ENCODE results near the gene SELENOW.

SELENOW gene

DNA sequence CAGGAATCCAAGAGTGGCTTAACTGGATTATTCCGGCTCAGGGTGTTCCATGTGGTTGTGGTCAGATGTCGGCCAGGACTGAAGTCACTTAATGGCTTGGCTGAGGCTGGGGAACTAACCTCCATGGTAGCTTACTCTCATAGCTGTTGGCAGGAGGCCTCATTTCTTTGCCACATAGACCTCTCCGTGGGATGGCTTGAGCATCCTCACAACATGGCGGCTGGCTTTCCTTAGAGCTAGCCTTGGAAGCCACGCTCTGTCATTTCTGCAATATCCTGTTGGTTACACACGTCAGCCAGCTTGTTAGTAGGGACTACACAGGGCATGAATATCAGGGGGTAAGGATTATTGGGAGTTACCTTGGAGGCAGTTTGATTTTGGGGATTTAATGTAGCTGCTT lies 48.3 kb downstream of the SELENOW start:
- DNase-seq, result no peak

DNA sequence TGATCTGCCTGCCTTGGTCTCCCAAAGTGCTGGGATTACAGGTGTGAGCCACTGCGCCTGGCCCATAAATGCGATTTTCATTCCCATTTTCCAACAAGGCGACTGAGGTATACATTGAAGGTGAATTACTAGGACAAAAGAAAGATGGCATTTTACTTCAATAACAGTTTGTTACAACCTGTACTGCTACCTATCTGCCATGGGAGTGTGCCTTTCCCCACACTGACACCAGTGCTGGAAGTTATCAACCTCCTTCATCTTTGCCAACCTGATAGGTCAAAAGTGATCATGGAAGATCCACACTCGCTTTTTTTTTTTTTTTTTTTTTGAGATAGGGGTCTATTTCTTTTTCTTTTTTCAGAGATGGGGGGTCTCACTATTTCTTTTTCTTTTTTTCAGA lies 54.2 kb downstream of the SELENOW start:
- no peak for DNase-seq

Measured in right hindlimb (tissue), 1 donor.